Stomach (tissue), 9 donors: ENCODE measurements around the gene IQCH. TPM values are rescaled to one million over a fixed set of nuclear protein-coding genes. Genes with fewer than 3 reads are reported as not detected.
A peak's percentile ranks its signal among the peaks of the same experiment; 100 is the strongest.

Experiments
- DNase-seq, 2 donors: peaks; one replicate each; pipeline versions ENCODE4 v3.0.0 to v3.0.0-alpha.2; 2013 to 2019
- H3K27ac ChIP-seq, 5 donors: fragments of 200-600 bp in 4 of 5; sonication (generic) in 4 of 5; one replicate each; pipeline ENCODE4 v1.5.1; 2013 to 2019; ENCODE audit warnings: mild to moderate bottlenecking in 1 of 5, moderate library complexity in 1 of 5
- H3K27me3 ChIP-seq, 3 donors: fragments of 200-600 bp; sonication (generic); one replicate each; pipeline ENCODE4 v1.5.1; 2017 to 2019; ENCODE audit warnings: mixed run types in 1 of 3
- H3K36me3 ChIP-seq, 4 donors: fragments of 200-600 bp; sonication (generic); 1 replicate in 3 of 4; 2 replicates in 1 of 4; pipeline ENCODE4 v1.5.1; 2016 to 2019
- H3K4me1 ChIP-seq, 4 donors: fragments of 200-600 bp; sonication (generic); one replicate each; pipeline ENCODE4 v1.5.1; 2016 to 2019
- H3K4me3 ChIP-seq, 4 donors: fragments of 200-600 bp; sonication (generic) in 3 of 4; one replicate each; pipeline ENCODE4 v1.5.1; 2016 to 2019; ENCODE audit warnings: mild to moderate bottlenecking in 1 of 4
- H3K9me3 ChIP-seq, 4 donors: fragments of 200-600 bp; sonication (generic); one replicate each; pipeline ENCODE4 v1.5.1; 2016 to 2019
- EP300 ChIP-seq: sonication (generic); formaldehyde crosslinking; IDR thresholded peaks from one replicate; pipeline ENCODE4 v1.6.1; 2017; ENCODE audit warnings: antibody characterized with exemption
- POLR2A ChIP-seq, 4 donors: fragments of 450-650 bp; IDR thresholded peaks; one replicate each; pipeline ENCODE4 v1.6.1; 2016; ENCODE audit warnings: antibody characterized with exemption in 4 of 4, control low read depth in 2 of 4, mild to moderate bottlenecking in 1 of 4, moderate library complexity in 1 of 4
- POLR2AphosphoS5 ChIP-seq, 3 donors: sonication (generic); formaldehyde crosslinking; IDR thresholded peaks; one replicate each; pipeline ENCODE4 v1.6.1; 2016; ENCODE audit warnings: antibody characterized with exemption in 3 of 3
- WGBS, 5 donors: extraction: QIAGEN DNeasy Blood & Tissue Kit in 3 of 5; methylation state at CpG; one replicate each; pipeline versions ENCODE4 v1.1.5 to v1.1.7; 2013 to 2018; 5-methylcytosine and 5-hydroxymethylcytosine counted together
- intact Hi-C: fragments of 100-400 bp; cut with DNase I; formaldehyde crosslinking; loops from one replicate; pipeline ENCODE4 v1.15.1; 2023; ENCODE audit warnings: low total_unique reads
- polyA plus RNA-seq, 3 donors: library from polyadenylated mRNA; stranded (reverse); fragments of 200-250 nt; gene quantifications; one replicate each; pipeline ENCODE4 v1.2.3, GENCODE V29; 2013
- total RNA-seq, 5 donors: library from RNA; depleted of rRNA; stranded (reverse); fragments of >200 nt; gene quantifications; one replicate each; pipeline versions ENCODE4 v1.1.0 to v1.2.3, GENCODE V29; 2014 to 2016
- TF ChIP-seq, protein P1 (sequence below), 7 experiments: fragments of 450-650 bp in 4 of 7; fragments of 200-600 bp in 3 of 7; sonication (generic) in 3 of 7; IDR thresholded peaks; one replicate each; pipeline ENCODE4 v1.5.1; 2016 to 2019; ENCODE audit warnings: antibody characterized with exemption in 7 of 7, control low read depth in 2 of 7, mild to moderate bottlenecking in 1 of 7
- donor health status: healthy with polysubstance abuse.
- donor health status: Bipolar disorder and iron deficiency.
- donor health status: healthy.

Gene IQCH
- total and polyA plus RNA-seq, 8 donors = 0.25 to 9.4 (median 1.7) TPM; not detected in 1

DNA sequence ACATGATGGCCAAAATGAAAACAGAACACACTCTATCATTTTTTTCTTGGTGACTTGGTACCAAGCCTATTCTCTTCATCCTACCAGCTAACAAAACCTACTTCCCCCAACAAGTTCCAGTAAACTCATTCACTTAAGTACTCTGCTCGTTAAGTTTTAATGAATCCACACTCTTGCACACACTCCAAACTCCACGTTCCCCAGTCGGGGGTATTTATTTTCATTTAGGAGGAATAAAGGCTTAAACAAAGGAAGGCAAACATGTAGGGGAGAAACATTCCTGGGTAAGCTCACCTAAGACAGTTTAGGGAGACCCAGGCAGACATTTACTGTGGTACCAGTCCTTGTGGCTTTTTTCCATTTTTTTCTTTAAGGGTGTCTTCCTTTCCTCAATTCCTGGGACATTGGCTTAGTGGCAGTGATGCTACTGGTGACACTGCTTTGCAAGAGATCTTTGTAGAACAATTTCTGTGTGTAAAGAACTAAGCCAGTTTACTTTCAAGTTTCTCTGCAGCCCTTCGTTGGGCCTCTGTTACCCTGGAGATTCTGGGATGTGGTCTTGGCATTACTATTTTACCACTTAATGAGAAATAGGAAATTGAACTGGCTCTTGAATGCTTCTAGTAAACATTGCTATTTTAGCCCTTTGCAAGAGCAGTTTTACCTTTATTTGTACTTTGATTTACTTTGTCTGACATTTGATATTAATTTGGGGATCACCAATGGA is 149.0 kb downstream of the IQCH start:
- H3K4me1 ChIP-seq = peaks cover 0 to 6% (median 0%) of the 10 kb centered on the region in 4 donors
- no peak overlapping the region for H3K4me3 ChIP-seq
- peak in 1 of 2 donors; percentile 10 for DNase-seq
- 59 to 71% (median 62%) methylated on average over 4 of the region's 4 CpGs for WGBS, 5 donors
- intact Hi-C loops = no loop called here
- TF ChIP-seq EP300 = no peak
- TF ChIP-seq, protein P1, sequence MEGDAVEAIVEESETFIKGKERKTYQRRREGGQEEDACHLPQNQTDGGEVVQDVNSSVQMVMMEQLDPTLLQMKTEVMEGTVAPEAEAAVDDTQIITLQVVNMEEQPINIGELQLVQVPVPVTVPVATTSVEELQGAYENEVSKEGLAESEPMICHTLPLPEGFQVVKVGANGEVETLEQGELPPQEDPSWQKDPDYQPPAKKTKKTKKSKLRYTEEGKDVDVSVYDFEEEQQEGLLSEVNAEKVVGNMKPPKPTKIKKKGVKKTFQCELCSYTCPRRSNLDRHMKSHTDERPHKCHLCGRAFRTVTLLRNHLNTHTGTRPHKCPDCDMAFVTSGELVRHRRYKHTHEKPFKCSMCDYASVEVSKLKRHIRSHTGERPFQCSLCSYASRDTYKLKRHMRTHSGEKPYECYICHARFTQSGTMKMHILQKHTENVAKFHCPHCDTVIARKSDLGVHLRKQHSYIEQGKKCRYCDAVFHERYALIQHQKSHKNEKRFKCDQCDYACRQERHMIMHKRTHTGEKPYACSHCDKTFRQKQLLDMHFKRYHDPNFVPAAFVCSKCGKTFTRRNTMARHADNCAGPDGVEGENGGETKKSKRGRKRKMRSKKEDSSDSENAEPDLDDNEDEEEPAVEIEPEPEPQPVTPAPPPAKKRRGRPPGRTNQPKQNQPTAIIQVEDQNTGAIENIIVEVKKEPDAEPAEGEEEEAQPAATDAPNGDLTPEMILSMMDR (IDR thresholded peaks at IDR 0.05) = no peak
- no peak for TF ChIP-seq POLR2AphosphoS5 (IDR thresholded peaks at IDR 0.05)
- no peak for TF ChIP-seq POLR2A (IDR thresholded peaks at IDR 0.05)
- no peaks in the 10 kb centered on the region for H3K9me3 ChIP-seq
- no peaks in the 10 kb centered on the region for H3K27me3 ChIP-seq
- no peaks in the 10 kb centered on the region for H3K36me3 ChIP-seq
- no peak overlapping the region for H3K27ac ChIP-seq

DNA sequence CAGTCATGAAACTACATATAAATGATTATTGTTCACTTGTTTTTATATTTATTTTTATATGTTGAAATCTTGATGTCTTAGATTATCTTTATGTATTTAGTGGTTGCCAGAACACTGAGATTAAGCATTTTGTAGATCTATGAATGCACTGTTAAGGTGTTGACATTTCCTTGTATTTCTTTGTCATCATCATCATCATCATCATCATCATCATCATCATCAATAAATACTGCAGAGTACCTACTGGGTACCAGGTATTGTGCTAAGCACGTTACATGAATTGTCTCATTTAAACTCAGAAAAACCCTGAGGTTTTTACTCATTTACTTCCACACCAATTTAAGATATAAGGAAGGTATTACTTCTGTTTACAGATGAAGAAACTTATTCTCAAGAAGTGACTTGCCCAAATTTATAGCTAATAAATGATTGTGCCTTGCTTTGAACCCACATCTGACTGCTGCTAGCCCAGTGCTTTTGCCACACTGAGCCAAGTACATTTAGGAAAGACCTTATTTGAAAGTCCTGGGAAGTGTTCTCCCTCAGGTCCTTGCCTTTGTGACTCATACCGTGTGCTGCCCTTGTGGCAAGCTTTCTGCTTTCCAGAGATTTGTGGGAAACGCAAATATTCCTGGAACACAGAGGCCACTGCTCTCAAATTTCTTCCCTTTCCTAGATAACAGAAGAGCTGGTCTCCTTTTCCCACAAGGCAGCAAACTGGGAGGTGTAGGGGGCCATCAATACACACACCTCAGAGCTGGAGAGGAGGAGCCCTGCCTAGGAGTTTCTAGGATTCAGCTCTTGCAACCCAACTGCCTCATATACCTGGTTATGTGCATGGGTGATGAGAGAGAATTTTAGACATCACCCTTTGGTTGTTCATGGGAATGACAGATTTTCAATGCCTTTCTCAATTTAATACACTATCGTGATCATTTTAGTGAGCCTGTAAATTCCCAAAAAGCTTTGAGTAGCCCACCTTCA is 150.9 kb downstream of the IQCH start:
- intact Hi-C loops = no loop called here
- Histone ChIP-seq H3K36me3 (no peaks in the 10 kb centered on the region), H3K9me3 (no peaks in the 10 kb centered on the region), H3K4me1 (peaks cover 0 to 6% (median 0%) of the 10 kb centered on the region in 4 donors), H3K27ac (no peak overlapping the region), H3K4me3 (no peak overlapping the region), H3K27me3 (no peaks in the 10 kb centered on the region)
- WGBS, 5 donors = 61 to 69% (median 66%) methylated on average over 4 of the region's 4 CpGs
- TF ChIP-seq POLR2AphosphoS5 (IDR thresholded peaks at IDR 0.05) = peak in 1 of 3 donors; percentile 19
- no peak for TF ChIP-seq POLR2A (IDR thresholded peaks at IDR 0.05)
- peak in 1 of 2 donors; percentile 39 for DNase-seq

DNA sequence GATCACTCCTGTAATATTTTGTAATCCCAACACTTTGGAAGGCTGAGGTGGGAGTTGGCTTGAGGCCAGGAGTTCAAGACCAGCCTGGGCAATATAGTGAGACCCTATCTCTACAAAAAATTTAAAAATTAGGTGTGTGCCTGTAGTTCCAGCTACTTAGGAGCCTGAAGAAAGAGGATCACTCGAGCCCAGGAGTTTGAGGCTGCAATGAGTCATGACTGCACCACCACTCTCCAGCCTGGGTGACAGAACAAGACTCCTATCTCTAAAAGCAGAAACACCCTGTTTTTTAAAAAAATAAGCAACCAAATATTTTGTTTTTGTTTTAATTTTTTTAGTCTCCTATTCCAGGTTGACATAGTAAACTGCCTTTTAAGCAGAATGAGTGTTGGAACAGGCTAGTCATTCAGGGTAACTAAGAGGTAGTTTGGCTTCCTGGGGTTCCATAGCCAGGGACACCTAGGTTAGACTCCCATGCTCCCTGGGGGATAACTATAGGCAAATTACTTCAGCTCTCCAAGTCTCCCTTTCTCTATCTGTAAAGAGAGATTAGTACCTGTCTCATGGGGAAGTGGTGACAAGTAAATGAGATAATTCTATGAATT is 151.8 kb downstream of the IQCH start:
- no peaks in the 10 kb centered on the region for H3K27me3 ChIP-seq
- no peak overlapping the region for H3K4me3 ChIP-seq
- H3K36me3 ChIP-seq = no peaks in the 10 kb centered on the region
- H3K9me3 ChIP-seq = no peaks in the 10 kb centered on the region
- intact Hi-C loops = no loop called here
- WGBS, 5 donors = 71 to 82% (median 78%) methylated on average over 1 of the region's 1 CpG
- H3K27ac ChIP-seq = no peak overlapping the region
- TF ChIP-seq POLR2AphosphoS5 (IDR thresholded peaks at IDR 0.05) (no peak), EP300 (no peak), POLR2A (IDR thresholded peaks at IDR 0.05) (no peak)
- TF ChIP-seq, protein P1 (IDR thresholded peaks at IDR 0.05) = no peak
- H3K4me1 ChIP-seq = peaks cover 0 to 6% (median 0%) of the 10 kb centered on the region in 4 donors
- no peak for DNase-seq

DNA sequence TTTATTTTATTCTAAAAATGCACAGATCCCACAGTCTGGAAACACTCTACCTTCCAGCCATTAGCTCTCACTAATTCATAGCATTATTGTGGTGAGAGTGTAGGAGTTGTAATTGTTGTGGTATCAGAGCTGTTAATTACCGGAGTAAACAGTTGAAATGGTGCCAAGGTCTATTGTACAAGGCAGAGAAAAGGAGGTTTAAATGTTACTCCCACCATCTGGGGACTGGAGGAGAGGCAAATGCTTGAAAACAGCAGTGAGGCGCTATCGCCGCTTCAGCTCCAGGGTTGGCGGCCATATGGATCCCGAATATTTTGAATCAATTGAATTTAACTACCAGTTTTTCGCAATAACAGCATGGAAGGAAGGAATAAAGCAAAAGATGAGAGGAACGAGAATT is 153.2 kb downstream of the IQCH start:
- Histone ChIP-seq H3K36me3 (no peaks in the 10 kb centered on the region), H3K27ac (no peak overlapping the region), H3K4me3 (no peak overlapping the region), H3K4me1 (peaks cover 0 to 6% (median 0%) of the 10 kb centered on the region in 4 donors), H3K9me3 (no peaks in the 10 kb centered on the region), H3K27me3 (no peaks in the 10 kb centered on the region)
- DNase-seq = no peak
- no peak for TF ChIP-seq POLR2AphosphoS5 (IDR thresholded peaks at IDR 0.05)
- no peak for TF ChIP-seq POLR2A (IDR thresholded peaks at IDR 0.05)
- TF ChIP-seq, protein P1 (IDR thresholded peaks at IDR 0.05) = no peak
- TF ChIP-seq EP300 = no peak
- 90 to 95% (median 92%) methylated on average over 8 of the region's 8 CpGs for WGBS, 5 donors
- intact Hi-C loops = no loop called here
